PC-9 (cell line): ENCODE measurements around the gene HINT2.

Source experiments
- CTCF ChIP-seq: fragments of 200-600 bp; sonication (generic); conservative IDR thresholded peaks from 2 replicates; pipeline ENCODE4 v1.6.1; 2017; ENCODE audit warnings: mixed run types, antibody characterized with exemption, mild to moderate bottlenecking, moderate library complexity
- EZH2 ChIP-seq: fragments of 200-600 bp; sonication (generic); IDR thresholded peaks from 2 replicates; pipeline ENCODE4 v1.8.0; 2017; ENCODE audit warnings: antibody characterized with exemption, low read depth

- TF ChIP-seq CTCF, result no peak
- TF ChIP-seq EZH2, result no peak
Measured at GRCh38 chr9:35842795-35843194, 28.0 kb upstream of the HINT2 start.
